ENCODE data around the gene CACNA1C. TPM values are rescaled to one million over a fixed set of nuclear protein-coding genes. Genes with fewer than 3 reads are reported as not detected.

CACNA1C gene
- total RNA-seq, 1 donor from 2014 or later: 0.42 TPM

DNA sequence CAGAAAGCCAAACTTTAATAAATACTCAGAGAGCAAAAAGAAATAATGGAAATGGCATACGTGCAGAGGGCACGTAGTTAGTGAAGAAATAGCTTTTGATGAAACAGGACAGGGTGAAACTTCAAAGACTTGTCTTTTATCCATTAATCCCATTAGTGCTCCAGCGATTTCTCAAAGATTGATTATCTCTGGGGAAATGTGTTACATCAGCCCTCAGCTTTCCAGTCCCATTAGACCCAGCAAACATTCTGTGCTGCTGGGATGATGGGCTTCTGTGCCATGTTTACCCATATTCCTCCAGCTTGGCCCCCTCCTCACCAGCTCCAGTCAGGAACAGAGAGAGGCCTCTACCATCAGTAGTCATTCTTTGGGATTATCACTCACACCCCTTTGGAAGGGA is 113.1 kb downstream of the CACNA1C start:
- intact Hi-C loops (cut with micrococcal nuclease): no loop called here

DNA sequence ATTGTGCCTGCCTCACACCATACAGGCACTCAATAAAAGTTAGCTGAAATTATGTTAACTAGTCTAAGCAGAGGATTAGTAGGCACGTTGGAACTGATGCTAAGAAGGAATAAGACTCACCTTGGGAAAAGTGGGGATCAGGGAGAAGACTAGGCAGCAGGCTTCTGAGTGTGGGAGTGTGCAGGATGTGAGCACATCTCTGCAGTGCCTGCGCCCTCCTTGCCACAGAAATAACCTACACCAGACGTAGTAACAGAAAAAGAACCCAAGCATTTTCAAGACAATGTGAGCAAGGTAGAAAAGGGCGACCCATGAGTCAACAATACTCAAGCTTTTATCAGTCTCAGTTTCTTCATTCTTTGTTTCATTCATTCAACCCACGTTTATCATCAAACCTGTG is 113.9 kb downstream of the CACNA1C start:
- intact Hi-C loops (cut with micrococcal nuclease): no loop called here

DNA sequence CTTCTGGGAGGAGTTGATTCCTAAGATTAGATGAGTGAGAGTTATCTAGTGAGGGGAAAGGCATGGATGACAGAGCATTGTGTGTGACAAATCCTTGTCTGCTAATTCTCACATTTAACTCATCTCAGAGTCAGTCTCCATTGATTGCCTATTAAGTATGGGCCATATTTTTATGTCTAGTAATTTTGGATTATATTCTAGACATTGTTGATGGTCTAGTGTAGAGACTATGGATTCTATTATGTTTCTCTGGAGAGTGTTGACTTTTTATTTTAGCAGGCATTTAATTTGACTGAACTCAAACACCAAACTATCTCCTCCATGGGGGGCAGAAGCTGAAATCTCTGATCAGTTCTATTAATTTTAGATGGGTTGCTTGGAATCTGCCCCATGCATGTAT is 114.4 kb downstream of the CACNA1C start:
- intact Hi-C loops (cut with micrococcal nuclease): no loop called here

DNA sequence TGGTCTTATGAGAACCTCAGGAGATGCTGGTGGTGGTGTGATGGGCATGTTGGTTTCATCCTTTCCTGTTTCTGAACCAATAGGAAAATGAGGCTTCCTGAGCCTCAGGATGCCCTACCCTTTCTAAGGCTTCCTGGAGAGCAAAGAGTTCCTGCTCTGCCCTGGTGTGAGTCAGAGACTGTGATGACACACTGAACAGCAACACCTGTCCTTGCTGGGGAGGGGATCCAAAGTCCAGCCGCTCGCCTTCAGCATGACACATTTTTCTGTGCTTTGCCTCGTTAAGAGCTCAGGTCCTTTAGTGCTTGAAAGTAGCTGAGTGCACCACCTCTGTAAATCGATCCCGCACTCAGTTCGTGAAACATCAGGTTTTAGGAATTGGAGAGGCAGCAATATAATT is 116.0 kb downstream of the CACNA1C start:
- intact Hi-C loops (cut with micrococcal nuclease): no loop called here

DNA sequence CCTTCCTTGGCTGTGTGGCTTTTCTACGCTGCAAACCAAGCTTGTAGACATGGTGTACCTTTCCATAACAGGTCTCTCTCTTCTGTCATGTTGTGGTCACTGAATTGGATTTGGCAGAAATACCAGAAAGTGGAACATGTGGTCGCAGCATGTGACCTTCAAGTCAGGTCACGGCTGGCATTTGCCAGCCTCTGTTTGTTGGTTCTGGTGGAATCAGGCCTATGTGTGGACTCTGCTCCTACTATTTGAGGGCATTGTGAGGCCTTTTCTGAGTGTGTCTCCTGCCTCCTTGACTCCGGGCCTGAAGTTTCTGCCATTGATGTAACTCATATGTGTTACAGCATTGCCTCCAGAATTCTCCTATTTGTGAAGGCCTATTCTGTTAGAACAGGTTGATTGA is 116.7 kb downstream of the CACNA1C start:
- intact Hi-C loops (cut with micrococcal nuclease): no loop called here

DNA sequence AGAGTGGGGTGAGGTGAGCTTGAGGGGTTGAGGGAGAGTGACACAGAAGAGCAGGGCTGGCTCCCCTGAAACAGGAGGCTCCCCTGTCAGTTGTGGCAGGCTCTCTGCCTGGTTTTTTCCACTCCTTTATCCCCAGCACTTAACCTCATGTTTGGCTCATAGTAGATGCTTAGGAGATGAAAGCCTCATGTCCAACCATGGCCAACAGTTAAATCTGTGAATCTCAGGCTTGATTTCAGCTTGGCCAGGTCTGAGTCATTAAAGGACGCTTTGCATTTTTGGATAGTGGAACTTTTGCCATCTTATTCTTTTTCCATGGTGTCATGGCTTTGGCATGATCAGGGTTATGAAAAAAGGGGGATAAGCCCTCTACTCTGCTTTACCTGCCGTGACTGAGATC is 117.2 kb downstream of the CACNA1C start:
- intact Hi-C loops (cut with micrococcal nuclease): no loop called here

DNA sequence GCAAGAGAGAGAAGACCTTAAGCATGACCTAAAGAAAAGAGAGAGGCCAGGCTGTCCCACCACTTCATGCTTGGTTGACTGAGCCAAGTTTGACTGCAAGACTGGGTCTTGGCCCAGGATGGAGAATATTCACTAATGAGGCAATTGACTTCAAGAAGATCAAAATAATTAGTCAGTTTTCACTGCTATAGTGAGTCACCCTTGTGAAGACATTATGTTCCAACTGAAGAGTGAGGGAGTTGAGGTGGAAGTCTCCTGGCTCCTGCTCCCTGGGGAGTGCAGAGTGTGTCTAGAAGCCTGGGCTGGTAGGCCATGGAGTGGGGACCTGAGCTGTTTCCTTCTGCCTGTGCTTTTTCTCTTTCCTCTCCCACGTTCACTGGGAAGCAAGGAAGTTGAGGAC is 117.6 kb downstream of the CACNA1C start:
- intact Hi-C loops (cut with micrococcal nuclease): no loop called here

DNA sequence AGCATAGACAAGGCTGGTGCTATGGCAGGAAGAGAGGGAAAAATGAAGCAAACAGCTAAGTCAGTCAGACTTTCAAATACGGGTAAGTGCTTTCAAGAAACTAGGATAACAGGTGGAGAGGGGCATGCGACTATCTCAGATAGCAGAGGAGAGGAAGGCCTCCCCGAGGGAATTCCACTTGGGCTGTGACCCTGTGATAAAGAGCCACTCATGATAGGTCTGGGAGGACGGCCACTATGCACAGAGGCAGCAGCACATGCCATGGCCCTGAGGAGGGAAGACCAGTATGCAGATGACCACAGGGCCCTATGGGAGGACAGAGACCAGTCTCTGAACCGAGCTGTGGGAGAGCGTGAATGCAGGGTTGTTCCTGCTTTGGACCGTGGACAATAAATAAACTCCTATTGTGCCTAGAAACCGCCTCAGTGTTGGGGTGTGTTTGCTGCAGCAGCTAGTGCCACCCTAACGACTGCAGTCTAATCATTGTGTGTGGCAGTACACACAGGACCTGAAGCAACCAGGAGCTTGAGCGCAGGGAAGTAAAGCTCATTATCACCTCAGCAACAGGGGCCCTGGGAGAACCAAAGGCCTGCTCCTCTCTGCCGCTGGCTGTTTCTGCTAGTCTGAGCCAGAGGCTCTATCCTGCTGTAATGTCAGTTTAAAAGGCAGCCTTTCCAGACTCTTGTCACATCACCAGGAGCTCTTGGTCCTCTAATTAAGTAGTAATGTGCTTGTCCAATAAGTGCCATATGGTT is 119.1 kb downstream of the CACNA1C start:
- intact Hi-C loops (cut with micrococcal nuclease): no loop called here

DNA sequence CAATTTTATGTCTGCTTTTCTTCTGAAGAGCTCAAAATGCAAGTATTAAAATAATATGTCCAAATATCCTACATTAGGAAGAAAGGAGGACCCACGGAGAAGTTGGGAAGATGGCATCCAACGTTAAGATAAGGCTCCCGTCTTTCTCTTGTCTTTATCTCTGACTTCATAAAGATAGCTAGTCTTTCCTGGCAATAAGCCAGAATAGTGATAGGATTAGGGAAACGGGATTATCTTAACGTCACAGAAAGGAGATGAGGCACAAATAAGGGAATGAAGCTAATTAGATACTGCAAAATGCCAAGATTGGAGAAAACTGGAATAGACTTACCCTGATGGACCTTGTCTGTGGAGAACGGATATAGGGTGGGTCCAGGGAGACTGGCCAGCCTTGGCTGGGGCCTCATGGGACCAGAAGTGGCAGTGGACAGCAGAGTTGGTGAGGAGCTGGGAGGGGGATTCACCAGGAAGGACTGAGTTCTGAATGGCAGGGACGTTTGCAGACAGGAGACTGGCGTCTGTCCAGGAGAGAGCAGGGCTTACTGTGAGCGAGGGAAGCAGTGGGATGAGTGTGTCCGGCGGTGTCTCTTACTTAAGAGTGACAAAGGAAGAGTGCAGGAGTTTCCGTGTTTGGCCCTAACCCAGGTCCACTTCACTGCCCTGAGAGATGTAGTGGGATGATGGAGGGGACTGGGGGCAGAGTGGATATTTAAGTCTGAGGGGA is 119.9 kb downstream of the CACNA1C start:
- intact Hi-C loops (cut with micrococcal nuclease): no loop called here

DNA sequence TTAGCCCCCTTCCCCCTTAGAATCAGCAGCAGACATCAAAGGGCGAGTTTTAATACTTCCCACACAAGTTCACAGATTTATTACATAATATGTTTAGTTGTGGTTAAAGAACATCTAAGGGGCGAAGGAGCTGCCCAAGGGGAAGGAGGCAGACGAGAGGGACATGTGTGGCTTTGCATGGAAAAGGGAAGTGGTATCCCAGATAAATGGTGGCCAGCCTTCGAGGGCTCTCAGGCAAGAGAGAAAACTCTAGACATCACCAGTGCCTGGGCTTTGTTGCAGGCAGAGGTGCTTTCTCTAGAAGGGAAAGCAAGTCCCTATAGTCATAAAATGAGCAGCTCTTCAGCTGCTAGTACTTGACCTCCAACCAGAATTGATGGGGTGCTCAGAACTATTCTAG is 121.2 kb downstream of the CACNA1C start:
- intact Hi-C loops (cut with micrococcal nuclease): no loop called here

DNA sequence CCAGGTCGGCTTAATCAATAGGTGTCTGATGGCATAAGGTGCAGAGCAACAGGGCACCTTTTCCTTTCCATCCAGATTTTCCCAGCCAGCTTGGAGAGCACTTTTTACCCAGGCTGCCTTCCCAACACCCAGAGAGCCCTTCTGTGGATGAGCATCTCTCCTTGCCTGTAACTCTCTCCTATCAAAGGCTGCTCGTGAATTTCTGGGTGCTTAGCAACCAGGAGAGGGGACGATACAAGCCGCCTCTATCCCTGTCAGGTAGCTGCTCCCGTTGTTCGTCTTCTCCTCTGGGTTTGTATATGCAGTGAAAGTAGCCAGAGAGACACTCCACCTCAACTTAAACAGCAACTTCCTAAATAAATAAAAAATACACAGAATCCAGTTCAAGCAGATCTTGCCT is 124.2 kb downstream of the CACNA1C start:
- intact Hi-C loops (cut with micrococcal nuclease): no loop called here

DNA sequence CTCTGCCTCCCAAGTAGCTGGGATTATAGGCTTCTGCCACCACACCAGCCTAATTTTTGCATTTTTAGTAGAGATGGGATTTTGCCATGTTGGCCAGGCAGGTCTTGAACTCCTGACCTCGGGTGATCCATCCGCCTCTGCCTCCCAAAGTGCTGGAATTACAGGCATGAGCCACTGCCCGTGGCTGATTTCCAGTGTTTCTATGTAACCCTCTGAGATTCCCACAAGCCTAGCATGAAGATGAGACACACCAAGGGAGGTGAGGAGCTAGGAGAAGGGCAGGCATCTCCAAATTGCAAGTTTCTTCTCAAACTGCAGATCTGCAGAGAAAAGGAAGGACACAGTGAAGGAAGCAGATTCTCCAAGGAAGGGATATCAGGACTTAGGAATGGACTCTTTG is 125.0 kb downstream of the CACNA1C start:
- intact Hi-C loops (cut with micrococcal nuclease): no loop called here

DNA sequence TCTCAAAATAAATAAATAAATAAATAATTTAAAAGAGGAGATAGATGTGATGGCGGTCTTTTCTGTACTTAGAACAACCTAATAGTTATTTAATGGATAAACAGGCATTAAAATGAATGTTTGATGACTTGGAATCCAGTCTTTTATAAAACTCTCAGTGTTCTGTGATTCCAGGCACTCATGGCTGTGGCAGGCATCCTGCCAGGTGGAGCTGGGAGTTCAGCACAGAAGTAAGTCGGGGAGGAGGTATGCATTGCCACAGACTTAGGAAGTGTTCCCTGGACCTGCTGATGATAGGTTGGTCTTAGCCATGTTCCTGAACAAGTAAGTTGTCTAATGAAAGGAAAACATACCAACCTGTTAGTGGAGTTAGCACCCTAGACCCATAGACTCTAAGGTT is 126.3 kb downstream of the CACNA1C start:
- intact Hi-C loops (cut with micrococcal nuclease): no loop called here

DNA sequence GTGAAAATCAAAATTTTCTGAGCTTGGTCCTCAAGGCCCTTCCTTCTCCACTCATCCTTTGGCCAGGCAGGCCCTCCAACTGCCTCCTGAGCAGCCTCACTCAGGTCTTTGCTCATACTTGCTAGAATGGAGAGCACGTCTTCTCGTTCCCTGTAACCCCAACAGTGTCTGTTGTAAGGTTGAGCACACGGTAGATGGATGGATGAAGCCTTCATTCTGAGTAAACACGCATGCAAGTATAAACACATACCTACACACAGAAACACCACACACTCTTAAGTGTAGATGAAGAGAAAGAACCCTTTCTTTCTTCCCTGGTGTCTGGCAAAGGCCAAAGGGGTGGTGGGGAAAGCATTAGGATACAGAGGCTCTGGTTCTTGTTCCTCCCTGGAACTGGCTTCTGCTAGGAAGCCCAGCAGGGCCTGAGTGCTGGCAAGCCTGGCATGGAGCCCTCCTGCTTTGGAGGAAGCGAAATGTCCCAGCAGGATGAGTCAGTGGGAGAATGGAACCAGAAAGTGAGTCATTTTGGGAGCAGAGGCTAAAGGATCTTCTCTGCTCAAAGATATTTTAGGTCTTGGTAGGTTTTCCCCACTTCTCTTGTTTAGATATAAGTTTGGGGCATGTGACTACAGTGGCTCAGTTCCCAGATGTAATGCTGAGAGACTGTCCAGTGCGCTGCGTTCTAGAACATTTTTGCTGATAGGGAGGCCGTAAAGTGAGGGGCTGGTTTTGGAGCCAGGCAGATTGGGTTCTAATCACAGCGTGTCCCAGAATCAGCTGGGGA is 127.4 kb downstream of the CACNA1C start:
- intact Hi-C loops (cut with micrococcal nuclease): no loop called here

DNA sequence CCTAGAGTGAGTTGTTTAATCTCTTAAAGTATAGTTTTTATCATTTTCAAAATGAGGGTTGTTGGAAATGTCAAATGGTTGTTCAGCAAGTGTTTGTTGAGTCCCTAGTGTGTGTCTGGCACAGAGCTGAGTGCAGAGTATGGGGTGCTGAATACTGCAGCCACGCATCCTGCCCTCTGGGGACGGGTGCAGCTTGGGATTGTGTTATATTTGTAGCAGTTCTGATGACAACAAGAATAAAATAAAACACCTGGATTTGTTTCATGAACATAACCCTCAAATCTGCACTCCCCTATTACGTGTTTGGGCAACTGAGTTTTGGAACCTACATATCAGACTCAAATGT is 127.9 kb downstream of the CACNA1C start:
- intact Hi-C loops (cut with micrococcal nuclease): no loop called here

DNA sequence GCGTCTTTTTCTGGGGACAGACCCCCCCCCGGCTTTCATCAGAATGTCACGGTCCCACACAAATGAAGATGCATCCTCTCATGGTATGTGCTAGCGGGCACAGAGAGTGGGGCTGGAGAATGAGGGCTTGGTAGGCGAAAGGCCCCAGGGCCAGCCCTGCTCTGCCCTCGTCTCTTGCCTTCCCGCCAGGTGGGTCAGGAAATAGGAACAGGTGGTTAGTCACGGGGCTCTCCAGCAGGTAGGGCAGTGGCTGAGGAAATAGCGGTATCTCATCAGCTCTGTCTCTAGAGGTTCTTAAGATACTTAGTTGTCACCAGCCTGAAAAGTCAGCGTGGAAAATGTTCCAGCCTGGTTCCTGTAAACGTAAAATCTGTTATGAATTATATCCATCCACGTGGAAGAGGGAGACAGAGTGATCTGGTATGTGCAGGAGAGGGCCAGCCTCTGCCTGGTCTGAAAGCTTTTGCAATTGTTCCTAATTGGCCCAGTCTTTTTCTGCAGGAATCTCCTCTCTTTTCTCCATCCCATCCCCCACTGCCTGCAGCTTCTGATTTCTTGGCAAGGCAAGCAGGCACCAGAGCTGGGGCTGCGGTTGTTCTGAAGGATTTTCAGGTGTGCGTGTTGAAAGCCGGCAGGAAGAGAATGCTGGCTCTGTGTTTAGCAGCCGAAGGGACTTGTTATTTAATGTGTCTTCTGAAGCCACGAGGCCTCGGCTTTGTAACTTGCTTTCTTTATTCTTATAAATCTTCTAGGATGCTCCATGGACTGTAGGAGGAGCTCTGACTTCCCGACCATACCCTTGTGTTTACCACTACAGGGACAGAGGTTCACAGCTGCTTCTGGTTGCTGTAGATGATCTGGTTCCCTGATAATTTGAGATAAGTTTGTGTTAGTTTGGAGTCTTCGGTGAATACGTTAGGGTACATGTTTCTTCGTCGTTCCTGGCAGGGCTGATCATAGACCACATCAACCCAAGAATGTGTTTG is 131.1 kb downstream of the CACNA1C start:
- intact Hi-C loops (cut with micrococcal nuclease): no loop called here

DNA sequence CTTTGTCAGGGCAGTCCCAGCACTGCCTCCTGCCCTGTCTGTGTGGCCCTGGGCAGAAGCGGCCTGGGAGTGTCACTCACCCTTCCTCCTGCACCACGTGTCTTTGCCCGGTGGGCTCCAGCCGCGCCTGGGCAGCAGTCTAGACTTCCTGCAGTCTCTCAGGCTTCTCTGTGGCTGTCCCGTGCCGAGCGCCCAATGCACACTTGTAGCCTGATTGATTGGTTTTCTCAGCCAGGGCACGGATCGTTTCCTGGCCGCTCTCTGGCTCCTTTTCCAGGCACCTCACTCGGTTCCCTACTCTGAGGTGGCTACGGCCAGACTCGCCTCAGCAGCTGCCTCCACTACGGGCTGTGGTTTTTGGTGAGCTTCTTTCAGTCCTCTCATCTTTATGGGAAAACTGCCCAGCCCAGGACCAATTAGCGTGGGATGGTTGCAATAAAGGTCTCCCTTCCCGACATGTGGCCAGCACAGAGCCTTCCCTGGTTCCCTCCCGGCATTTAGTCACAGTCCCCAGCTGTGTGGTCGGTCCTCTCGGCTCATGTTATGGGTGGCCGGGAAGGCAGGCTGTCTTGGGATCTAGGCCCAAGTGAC is 133.1 kb downstream of the CACNA1C start:
- intact Hi-C loops (cut with micrococcal nuclease): no loop called here

DNA sequence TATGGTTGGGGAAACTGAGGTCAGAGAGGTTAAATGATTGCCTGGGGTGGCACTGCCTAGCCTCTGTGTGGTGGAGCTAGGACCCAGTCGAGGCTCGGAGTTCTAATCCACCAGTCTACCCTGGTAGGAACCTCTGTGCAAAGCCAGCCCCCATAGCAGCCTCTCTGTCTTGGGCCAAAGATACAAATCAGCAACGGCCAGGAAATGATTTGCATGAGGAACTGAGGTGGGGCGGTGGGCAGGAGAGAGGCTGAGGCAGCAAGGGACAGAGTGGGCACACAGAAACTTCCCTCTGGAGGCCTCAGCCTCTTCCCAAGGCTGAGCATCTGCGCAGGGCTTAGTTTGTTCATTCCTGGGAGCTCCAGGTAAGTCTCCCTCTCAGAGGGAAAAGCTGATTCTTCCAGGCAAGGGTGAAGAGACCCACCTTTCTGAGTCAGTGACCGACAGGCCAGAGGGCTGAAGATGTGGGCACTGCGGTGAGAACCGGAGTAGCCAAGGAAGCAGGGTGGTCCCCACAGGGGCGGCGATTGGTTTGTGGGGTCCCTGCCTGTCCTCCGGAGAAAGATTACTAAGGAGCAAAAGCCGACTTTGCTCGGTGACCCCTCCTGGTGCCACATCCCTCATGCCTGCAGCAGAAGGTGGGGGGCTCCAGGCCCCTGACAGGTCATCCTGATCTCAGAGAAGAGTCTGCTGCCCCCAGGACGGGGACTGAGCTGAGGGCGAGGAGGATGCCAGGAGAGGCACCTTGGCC is 134.6 kb downstream of the CACNA1C start:
- intact Hi-C loops (cut with micrococcal nuclease): no loop called here

DNA sequence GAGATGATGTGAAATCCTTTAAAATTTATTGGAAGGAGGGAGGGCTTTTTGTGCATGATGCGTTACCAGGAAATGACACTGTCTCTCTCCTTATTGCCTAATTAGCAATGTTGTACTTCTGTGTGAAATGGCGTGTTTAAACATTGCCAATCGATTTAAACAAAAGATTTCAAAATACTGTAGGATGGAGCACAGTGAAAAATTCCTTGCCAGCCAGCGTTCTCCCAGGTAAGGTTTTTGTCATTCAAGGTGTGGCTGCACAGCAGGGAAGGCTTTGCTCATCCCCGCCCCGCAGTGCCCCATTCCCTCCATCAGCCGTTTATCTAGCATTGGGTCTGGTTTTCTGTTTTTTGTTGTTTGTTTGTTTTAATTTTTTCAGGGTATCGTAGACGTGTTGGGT is 137.3 kb downstream of the CACNA1C start:
- intact Hi-C loops (cut with micrococcal nuclease): no loop called here

DNA sequence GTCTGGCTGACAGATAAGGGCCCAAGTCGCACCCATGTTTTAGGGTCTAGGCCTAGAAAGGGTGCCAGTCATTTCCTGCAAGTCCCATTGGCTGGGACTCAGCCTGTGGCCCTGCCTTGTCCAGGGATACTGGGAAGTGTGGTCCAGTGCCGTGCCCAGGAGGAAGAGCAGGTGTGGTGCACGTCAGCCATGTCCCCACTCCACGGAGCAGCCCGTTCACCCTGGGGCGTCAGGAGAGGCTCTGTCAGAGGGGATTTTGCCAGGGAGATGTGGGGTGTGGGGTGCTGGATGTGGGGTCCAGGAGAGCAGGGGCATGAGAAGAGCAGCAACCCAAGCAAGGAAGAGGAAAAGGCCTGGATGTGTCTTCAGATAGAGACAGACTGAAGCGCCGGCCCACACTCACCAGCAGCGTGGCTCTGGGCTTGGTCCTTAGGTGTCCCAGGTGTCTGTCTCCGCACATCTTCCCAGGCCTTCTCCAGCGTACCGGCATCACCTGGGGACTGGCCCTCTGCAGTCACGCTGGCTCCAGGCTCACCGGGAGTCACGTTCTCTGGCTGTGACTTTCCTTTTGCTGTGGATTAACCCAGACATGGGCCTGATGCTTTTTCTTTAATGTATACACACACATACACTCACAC is 138.2 kb downstream of the CACNA1C start:
- intact Hi-C loops (cut with micrococcal nuclease): no loop called here
